ENCODE results near the gene NTPCR.
"Not testable (repeated sequence)": the region's sequence is repeated elsewhere in the genome, so short reads cannot be mapped to it uniquely, and the experiment has no call there.

The NTPCR gene, protein sequence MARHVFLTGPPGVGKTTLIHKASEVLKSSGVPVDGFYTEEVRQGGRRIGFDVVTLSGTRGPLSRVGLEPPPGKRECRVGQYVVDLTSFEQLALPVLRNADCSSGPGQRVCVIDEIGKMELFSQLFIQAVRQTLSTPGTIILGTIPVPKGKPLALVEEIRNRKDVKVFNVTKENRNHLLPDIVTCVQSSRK

DNA sequence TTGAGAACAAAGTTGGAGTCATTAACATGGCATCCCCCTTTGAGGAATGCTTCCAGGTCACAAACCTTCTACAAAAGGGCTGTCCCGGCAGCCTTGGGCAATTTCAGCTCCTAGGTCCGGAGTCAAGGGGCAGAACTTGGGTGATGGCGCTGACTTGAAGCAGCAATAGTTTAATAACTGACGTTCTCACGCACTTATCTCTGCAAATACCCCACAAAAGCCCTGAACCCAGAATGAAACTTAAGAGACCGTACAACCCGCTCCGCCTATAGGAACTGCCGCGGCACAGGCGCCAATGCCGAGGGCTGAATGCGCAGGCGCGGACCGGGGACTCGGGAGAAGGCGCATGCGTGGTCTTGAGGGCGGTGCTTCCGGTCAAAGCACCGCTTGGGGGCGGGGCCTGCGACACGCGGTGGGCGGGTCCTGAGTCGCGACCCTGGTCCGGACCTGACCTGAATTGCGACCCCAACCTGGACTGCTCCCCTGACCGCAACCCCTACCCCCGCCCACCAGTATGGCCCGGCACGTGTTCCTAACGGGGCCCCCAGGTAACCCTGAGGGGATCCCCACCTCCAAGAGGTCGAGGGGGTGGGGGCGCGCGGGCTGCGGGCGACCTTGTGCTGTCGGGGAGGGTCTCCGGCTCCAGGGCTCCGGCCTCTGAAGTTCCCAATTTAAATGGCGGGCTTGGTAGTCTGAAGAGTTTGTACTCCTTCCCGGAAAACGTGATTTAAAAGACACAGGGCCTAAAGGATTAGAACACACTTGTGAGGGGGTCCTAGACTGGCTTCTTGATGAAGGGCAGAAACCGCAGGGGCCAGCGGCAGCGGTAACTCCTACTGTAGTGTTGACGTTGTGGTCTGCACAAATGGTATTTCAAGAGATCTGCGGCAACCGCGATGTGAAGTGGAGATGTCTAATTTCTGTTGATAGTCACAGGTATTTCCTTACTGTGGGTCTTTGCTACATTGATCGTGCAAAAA lies at the start of gene NTPCR:
NTPCR (plus strand) TSS at position 415 of the 980 bp plus-strand sequence; CDS start at position 515, 100 bp downstream.
- DNase-seq (ENCODE audit: extremely low read depth in 1 of 2, low read depth in 1 of 2): peak; percentile 89 to 91

DNA sequence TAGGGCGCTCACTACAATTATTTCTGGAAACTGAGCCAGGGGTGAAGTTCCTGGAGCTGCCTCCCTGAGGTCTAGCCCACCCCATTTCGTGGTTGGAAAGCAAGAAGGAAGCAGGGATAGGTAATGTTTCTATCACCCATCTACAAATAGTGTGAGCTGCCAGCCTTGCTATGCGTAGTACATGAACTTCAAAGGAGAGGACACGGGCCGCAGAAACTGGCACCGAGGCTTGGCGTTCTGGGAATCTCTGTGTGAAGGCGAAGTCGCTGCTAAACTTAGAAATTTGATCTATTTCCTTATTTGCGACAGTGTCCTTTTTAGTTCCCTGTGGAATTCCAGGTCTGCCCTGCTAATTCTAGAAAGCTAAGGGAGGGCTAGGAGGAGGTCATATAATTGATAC lies 49.6 kb upstream of the NTPCR start:
- DNase-seq (ENCODE audit: extremely low read depth in 1 of 2, low read depth in 1 of 2): no peak

DNA sequence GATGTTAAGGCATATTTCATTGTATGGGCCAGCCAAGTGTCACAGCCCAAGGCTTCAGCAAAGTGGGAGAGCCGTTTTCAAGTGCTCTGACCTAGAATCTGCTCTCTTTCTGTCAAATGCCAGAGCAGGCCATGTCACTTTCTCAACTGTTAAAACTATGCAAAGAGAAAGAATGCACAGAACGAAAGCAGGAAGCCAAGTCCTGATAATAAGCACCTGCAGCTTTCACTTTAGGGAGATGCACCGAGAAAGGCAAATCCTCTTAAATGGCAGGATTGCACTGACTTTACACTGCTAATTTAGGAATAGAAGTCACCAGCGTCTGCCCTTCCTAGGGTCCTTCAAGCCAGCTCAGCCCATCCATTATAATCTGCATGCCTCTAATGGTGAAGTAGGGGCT lies 49.2 kb upstream of the NTPCR start:
- DNase-seq (ENCODE audit: extremely low read depth in 1 of 2, low read depth in 1 of 2): no peak

DNA sequence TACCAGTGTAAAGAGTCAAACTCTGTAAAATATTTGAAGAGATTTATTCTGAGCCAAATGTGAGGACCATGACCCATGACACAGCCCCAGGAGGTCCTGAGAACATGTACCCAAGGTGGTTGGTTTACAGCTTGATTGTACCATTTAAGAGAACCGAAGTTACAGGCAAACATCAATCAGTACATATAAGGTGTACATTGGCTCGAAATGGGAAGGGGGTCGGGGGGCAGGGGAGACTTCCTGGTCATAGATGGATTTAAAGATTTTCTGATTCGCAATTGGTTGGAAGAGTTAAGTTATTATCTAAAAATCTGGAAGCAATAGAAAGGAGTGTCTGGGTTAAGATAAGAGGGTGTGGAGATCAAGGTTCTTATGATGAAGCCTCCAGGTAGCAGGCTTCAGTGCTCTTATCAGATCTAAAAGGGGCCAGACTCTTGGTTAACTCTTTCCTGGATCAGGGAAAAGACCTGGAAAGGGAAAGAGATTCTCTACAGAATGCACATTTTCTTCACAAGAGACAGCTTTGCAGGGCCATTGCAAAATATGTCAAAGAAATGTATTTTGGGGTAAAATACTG lies 47.5 kb upstream of the NTPCR start:
- no peak for DNase-seq (ENCODE audit: extremely low read depth in 1 of 2, low read depth in 1 of 2)

DNA sequence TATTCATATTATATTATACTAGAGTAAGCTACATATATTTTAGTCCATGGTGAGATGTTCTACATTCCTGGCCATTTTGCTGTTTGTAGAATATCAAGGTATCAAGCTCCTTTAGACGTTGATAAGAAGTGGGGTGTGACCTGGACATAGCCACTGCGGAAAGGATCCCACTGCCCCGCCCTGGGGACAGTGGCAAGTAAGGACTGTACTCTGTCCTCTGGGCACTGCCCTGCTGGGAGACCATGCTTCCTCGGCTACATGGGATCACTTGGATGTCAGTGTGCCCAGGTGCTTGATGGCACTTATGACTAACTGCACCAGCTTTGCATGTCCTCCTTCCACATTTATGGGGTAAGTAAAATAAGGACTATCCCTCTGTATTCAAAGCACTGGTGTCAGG lies 46.3 kb upstream of the NTPCR start:
- no peak for DNase-seq (ENCODE audit: extremely low read depth in 1 of 2, low read depth in 1 of 2)

DNA sequence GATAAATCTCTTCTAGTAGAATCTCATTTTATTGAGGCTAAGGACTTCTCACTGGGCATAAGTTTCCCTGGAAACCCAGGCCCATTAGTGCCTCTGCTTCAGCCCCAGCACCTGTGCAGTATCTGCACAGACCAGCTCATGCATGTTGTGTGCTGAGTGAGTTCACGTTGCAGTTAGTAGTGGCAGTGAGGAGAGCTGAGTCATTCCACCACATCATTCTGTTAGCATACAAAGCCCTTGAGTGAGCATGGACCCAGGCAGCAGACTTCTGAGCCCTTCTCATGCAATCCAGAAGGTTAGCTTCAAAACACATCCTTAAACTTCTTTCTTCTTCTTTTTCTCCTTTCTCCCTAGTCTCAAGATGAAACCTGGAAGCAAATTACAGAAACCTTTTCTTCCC lies 45.8 kb upstream of the NTPCR start:
- DNase-seq (ENCODE audit: extremely low read depth in 1 of 2, low read depth in 1 of 2): no peak

DNA sequence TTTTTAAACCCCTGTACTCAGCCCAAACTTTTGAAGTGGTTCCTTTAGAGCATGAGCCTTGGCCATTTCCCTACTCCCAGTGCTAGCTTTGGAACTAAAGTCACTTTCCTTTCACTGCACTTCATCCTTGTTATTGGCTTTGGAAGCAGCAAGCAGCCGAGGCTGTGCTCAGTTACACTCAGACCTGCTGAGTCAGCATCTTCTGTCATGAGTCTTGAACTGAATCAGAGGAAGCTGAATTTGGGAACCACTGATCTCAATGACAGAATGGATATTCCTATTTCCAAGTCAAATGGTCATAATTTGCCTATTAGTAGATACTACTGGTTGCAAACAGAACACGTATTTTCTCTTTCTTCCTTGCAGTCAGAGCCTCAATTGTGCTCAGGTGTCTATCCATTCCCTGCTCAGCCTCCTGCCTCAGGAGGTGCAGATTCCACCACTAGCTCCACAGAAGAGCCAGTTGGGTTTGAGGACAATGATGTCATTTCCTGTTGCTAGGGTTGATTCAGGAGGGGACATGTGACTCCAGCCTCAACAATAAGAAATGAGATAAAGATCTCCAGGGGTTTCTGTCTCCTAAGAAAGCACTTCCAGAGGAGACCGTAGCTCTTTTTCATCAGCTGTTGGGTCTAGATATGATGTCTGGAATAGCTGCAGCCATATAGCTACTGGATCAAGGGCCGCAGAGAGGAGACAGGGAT lies 44.9 kb upstream of the NTPCR start:
- no peak for DNase-seq (ENCODE audit: extremely low read depth in 1 of 2, low read depth in 1 of 2)

DNA sequence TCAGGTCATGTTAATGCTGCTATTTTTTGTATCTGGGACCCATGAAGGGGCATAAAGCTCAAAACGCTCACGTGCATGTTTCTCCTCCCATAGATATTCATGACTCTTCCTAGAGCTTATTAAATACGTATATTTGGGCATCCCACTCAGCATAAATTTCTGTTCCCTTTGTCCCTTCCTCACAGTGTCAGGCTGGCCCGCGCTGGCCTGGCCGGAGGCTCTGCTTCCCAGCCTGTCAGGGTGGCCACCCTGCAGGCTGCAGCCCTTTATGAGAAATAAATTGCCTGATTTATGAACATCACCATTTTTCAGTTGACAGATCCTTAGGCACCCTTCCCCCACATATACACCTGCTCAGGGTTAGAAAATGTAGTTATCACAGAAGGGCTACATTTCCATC lies 44.0 kb upstream of the NTPCR start:
- DNase-seq (ENCODE audit: extremely low read depth in 1 of 2, low read depth in 1 of 2): no peak

DNA sequence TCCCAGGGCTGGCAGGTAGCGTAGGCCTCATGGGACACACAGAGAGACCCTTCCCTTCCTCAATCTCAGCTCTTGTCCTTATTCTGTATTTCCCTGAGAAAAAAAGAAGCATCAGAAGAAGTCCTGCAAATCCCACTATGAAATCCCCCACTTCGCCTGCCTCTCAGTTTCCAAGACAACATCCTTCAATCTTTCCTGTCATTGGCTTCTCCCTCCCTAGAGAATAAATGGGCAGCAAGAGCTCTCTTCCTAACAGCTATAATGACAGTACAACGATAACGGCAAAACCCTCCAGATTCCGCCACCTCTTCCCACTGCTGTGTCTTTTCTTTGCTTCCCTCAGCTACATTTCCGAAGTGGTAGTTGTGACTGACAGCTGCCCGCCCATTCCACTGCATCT lies 41.6 kb upstream of the NTPCR start:
- DNase-seq (ENCODE audit: extremely low read depth in 1 of 2, low read depth in 1 of 2): no peak

DNA sequence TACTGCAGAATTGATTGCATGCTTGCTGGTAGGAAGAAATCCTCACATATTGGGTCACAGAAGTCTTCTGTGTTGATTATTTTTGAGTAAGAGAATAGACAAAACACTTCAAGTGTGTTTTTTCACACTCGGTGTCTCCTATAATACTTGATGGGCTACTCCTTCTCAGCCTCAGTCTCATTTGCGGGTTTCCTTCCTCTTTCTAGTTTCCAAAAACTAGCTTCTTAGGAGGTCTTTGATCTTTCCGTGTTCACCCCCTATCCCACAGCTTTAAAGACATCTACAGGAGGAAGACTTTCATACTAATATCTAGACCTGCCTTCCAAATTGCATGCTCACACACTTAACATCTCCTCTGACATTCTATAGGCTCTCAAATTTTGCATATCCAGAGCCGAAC lies 40.7 kb upstream of the NTPCR start:
- DNase-seq (ENCODE audit: extremely low read depth in 1 of 2, low read depth in 1 of 2): no peak

DNA sequence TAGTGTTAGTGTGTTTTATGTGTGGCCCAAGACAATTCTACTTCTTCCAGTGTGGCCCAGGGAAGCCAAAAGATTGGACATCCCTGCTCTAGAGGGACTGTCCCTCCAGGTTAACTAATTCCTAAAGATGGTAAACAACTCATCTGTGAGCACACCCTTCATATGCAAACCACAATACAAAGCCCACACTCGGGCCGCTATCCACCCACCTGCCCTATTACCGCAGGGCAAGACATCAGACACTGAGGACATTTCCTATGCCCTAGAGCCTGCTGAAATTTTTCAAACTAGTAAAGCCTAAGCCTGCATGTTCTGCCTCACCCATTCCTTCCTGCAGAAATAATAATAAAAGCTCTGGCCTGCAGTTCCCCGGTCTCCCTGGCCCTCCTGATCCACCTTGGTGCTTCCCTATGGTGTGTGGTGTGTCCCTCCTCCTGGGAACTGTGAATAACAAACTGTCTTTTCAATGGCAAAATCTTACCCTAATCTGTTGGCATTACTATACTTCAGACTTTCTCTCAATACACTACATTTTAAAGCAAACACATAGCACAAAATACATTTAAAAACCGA lies 39.3 kb upstream of the NTPCR start:
- no peak for DNase-seq (ENCODE audit: extremely low read depth in 1 of 2, low read depth in 1 of 2)

DNA sequence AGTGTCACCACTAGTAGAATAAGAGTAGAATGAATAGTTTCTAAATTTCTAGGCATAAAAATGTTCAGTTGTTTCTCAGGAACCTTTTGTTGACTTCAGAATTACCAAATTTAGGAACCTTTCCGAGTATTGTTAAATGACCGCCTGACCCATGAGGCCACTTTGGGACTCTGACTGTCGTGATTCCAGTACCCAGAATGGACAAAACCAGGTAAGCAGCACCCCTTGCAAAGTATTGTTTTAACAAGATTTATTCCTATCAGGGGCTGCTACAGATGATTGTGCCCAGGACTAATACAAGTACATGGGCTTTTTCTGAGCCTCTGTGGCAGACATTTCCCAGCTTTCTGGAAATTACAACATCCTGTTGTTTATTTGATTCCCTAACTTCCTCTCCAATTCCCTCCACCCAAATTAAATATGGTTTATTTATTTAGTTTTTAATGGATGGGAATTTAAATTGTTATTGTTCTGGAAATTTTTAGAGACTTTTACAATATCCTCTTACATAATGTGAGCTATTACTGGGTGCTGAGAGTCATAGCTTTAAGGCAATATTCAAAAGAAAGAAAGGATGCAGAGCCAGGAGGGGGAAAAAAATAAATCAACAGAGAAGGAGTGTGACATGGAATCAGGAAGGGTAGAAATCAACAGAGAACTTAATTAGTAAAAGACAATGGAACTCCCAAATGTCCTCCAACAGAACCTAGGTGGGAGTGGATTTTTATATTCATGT lies 37.4 kb upstream of the NTPCR start:
- DNase-seq (ENCODE audit: extremely low read depth in 1 of 2, low read depth in 1 of 2): no peak

DNA sequence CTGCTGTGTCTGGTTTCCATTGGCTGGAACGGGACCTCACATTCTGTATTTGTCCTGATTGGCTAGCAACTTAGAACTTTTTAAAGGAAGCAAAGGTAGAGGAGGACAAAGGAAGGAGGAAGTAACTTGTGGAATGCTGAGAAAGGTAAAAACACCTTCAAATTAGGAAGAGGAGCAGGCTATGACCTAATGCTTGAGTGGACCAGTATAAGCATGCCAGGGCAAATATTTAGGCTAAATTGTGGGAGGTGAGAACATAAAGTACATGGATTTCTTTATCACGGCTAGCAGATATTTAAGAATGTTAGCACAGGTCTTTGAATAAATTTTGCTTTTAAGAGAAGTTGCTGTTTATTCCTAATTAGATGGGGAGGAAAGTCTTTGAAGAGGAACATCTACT lies 36.1 kb upstream of the NTPCR start:
- not testable (repeated sequence) for DNase-seq (ENCODE audit: extremely low read depth in 1 of 2, low read depth in 1 of 2)

DNA sequence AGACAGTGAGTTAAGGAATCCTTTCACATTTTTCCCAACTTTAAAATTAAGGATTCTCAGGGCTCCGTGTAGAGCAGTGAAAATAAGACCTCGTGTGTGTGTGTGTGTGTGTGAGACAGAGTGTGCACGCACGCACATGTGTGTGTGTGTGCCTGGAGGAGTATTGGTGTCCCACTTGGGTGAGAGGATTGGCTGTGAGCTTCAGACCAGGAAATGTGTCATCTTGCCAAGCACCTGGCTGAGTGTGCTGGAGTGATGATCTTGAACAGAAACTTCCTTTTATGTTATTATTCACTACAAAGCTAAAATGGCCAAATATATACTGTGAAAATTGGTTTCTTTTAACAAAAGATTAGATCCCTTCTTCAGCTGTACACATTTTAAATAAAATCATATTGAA lies 35.2 kb upstream of the NTPCR start:
- no peak for DNase-seq (ENCODE audit: extremely low read depth in 1 of 2, low read depth in 1 of 2)

DNA sequence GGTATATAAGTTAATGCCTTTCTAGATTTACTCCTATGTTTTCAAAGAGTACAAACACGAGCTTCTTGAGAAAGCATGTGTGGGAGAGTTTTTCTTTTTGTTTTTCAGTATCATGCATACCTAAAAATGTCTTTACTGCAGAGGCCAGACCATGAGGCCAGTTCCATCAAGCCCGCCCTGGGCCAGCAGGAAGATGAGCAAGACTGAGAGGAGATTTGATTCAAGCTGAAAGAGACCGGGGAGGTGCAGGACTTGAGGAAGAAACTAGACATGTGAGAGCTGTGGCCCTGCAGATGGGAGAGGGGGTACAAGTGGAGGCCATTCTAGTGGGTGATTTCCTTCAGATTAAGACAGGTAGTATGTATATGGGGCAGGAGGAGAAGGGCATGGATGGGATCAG lies 33.4 kb upstream of the NTPCR start:
- no peak for DNase-seq (ENCODE audit: extremely low read depth in 1 of 2, low read depth in 1 of 2)

DNA sequence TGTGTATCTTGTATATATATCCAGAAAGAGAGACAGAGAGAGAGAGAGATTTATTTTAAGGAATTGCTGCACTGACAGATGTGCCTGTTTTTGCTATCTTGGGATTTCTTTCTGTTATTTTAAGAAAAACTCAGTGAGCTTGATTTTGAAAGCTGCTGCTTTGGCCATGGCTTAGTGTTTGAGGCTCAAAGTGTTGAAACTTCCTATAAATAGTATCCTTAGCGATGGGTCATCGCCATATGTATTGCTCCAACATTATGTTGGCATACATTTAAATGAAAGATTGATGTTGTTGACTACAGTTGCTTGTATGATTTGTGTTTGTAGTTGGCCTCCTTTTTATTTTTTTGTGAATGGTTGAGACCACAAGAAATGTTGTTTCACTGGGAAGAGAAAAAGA lies 29.0 kb upstream of the NTPCR start:
- DNase-seq (ENCODE audit: extremely low read depth in 1 of 2, low read depth in 1 of 2): no peak

DNA sequence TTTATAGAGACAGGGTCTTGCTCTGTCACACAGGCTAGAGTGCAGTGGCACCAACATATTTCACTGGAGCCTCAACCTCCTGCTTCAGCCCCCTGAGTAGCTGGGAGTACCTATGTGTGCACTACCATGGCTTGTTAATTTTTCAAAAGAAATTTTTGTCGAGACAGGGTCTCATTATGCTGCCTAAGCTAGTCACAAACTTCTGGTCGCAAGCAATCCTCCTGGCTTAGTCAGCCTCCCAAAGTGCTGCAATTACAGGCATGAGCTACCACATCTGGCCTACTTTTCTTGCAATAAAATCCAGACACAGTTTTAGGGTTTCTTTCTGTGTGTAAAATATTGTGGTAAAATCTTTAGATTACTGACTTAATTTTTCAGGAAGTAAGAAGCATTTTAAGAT lies 27.9 kb upstream of the NTPCR start:
- DNase-seq (ENCODE audit: extremely low read depth in 1 of 2, low read depth in 1 of 2): no peak

DNA sequence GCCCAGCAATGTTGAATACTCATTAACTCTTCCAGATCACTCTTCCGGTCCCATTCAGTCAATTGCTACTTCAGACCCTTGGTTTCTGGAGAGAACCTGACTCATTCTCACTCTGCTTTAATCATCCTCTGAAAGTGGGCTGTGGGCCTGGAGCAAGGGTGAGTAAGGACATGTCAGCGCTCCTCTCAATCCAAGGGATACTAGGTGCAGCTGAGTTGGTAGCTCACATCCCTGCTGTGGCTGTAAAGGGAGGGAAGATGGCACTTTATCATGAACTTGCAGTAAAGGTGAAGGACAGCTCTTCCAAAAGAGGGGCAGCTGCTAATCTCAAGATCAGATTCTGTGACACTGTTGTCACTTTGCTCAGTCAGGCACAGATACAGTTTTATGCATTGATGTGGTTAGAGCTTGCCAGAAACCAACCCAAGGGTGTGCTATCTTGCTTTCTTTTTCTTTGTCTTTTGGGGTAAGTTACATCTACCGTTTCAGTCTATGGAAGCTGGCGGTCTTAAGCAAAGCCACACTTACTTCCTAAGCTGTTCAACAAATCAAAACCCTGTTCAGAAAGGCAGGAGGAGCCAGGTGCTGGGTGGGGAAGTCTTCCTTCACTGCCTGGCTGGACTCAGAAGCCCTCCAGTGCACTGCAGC lies 26.5 kb upstream of the NTPCR start:
- peak in 1 of 2 donors; percentile 40 for DNase-seq (ENCODE audit: extremely low read depth in 1 of 2, low read depth in 1 of 2)

DNA sequence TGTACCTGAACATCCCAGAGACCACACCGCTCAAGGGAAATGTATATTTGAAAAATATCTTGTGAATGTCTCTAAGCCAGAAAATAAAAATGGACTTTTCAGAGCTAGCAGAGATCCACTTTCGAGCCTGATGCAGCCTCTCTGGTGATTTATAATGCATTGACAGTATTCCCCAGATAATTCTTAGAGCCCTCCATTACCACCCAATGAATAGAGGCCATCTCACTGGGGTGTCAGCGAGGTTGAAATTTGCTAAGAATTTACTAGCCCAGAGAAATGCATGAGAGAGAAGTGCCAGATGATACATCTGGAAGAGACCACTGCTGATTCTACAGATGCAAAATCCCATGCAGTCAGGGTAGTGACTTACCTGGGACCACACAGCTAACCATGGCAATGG lies 25.5 kb upstream of the NTPCR start:
- DNase-seq (ENCODE audit: extremely low read depth in 1 of 2, low read depth in 1 of 2): no peak

Measured in stimulated activated CD8-positive, alpha-beta memory T cell treated with anti-CD3 and anti-CD28 coated beads, Interleukin-7, amount 100 ng/mL, for 48 hours (primary cell).